IMR-90 (cell line): Measurements from ENCODE around the gene SIAH1.

Experiments
- NFE2L2 ChIP-seq: fragments of 150-350 bp; IDR thresholded peaks from 2 replicates; pipeline ENCODE4 v1.6.1; 2016; ENCODE audit warnings: low read depth, mild to moderate bottlenecking, low read length
- TF ChIP-seq, protein P1 (sequence below): conservative IDR thresholded peaks from 2 replicates; pipeline ENCODE4 v1.5.1; 2012; ENCODE audit warnings: mild to moderate bottlenecking, low read depth, low read length, improper control_type of control experiment

- TF ChIP-seq, protein P1, sequence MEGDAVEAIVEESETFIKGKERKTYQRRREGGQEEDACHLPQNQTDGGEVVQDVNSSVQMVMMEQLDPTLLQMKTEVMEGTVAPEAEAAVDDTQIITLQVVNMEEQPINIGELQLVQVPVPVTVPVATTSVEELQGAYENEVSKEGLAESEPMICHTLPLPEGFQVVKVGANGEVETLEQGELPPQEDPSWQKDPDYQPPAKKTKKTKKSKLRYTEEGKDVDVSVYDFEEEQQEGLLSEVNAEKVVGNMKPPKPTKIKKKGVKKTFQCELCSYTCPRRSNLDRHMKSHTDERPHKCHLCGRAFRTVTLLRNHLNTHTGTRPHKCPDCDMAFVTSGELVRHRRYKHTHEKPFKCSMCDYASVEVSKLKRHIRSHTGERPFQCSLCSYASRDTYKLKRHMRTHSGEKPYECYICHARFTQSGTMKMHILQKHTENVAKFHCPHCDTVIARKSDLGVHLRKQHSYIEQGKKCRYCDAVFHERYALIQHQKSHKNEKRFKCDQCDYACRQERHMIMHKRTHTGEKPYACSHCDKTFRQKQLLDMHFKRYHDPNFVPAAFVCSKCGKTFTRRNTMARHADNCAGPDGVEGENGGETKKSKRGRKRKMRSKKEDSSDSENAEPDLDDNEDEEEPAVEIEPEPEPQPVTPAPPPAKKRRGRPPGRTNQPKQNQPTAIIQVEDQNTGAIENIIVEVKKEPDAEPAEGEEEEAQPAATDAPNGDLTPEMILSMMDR: no peak
- TF ChIP-seq NFE2L2: no peak
These were observed 45.2 kb downstream of the SIAH1 start for GRCh38 chr16:48340054-48340453.
